H1 (cell line): ENCODE results near the gene MCC. TPM values are rescaled to one million over a fixed set of nuclear protein-coding genes. Genes with fewer than 3 reads are reported as not detected.

Experiments used
- polyA plus RNA-seq, 7 experiments: library from polyadenylated mRNA; depleted of rRNA in 3 of 7; stranded (reverse) in 5 of 7; unstranded in 2 of 7; fragments of >200 nt in 5 of 7; fragments of 200-250 nt in 2 of 7; gene quantifications; 1 replicate in 5 of 7; 2 replicates in 1 of 7; 4 replicates in 1 of 7; pipeline versions ENCODE4 v1.2.1 to v1.2.3, GENCODE V29; 2011 to 2013; ENCODE audit warnings: missing spikeins in 2 of 7, mixed read lengths in 2 of 7
- total RNA-seq: library from RNA; stranded (reverse); fragmentation: NEBNext Ultra II Directional; extraction: Animal tissue kit (Norgen Biotek cat#: 25700); gene quantifications from 2 replicates; pipeline ENCODE4 v1.2.1, GENCODE V29; 2021
- TF ChIP-seq, protein P1 (sequence below): fragments of 300-600 bp; sonication (generic); IDR thresholded peaks from 2 replicates; pipeline ENCODE4 v1.7.1; 2012; ENCODE audit warnings: low read length, moderate library complexity, mild to moderate bottlenecking, inconsistent platforms; ENCODE audit not compliant: insufficient replicate concordance

The MCC gene
- total and polyA plus RNA-seq, 2 of the 8 experiments (the other 6 are each of a cell fraction or from before 2014, with no cell fraction given): 2.6 to 18.3 TPM

DNA sequence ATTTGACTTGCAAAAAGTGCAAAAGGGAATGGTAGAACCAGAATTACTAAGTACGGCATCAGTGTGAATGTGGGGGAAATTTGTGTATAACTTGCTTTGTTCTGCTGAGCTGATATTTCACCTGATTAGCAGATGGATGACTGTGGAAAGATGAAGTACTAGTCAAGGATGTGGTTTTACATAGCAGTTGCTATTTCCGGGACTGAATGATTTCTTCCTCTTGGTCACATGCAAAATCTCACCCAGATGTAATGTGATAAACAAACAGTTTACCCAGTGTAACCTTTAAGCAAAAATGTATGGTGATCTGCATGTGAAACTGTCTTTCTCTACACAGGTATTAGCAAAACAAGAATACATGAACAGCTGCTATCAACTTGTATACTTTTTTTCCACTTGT is 465.6 kb downstream of the MCC start (continued):
- TF ChIP-seq, protein P1, sequence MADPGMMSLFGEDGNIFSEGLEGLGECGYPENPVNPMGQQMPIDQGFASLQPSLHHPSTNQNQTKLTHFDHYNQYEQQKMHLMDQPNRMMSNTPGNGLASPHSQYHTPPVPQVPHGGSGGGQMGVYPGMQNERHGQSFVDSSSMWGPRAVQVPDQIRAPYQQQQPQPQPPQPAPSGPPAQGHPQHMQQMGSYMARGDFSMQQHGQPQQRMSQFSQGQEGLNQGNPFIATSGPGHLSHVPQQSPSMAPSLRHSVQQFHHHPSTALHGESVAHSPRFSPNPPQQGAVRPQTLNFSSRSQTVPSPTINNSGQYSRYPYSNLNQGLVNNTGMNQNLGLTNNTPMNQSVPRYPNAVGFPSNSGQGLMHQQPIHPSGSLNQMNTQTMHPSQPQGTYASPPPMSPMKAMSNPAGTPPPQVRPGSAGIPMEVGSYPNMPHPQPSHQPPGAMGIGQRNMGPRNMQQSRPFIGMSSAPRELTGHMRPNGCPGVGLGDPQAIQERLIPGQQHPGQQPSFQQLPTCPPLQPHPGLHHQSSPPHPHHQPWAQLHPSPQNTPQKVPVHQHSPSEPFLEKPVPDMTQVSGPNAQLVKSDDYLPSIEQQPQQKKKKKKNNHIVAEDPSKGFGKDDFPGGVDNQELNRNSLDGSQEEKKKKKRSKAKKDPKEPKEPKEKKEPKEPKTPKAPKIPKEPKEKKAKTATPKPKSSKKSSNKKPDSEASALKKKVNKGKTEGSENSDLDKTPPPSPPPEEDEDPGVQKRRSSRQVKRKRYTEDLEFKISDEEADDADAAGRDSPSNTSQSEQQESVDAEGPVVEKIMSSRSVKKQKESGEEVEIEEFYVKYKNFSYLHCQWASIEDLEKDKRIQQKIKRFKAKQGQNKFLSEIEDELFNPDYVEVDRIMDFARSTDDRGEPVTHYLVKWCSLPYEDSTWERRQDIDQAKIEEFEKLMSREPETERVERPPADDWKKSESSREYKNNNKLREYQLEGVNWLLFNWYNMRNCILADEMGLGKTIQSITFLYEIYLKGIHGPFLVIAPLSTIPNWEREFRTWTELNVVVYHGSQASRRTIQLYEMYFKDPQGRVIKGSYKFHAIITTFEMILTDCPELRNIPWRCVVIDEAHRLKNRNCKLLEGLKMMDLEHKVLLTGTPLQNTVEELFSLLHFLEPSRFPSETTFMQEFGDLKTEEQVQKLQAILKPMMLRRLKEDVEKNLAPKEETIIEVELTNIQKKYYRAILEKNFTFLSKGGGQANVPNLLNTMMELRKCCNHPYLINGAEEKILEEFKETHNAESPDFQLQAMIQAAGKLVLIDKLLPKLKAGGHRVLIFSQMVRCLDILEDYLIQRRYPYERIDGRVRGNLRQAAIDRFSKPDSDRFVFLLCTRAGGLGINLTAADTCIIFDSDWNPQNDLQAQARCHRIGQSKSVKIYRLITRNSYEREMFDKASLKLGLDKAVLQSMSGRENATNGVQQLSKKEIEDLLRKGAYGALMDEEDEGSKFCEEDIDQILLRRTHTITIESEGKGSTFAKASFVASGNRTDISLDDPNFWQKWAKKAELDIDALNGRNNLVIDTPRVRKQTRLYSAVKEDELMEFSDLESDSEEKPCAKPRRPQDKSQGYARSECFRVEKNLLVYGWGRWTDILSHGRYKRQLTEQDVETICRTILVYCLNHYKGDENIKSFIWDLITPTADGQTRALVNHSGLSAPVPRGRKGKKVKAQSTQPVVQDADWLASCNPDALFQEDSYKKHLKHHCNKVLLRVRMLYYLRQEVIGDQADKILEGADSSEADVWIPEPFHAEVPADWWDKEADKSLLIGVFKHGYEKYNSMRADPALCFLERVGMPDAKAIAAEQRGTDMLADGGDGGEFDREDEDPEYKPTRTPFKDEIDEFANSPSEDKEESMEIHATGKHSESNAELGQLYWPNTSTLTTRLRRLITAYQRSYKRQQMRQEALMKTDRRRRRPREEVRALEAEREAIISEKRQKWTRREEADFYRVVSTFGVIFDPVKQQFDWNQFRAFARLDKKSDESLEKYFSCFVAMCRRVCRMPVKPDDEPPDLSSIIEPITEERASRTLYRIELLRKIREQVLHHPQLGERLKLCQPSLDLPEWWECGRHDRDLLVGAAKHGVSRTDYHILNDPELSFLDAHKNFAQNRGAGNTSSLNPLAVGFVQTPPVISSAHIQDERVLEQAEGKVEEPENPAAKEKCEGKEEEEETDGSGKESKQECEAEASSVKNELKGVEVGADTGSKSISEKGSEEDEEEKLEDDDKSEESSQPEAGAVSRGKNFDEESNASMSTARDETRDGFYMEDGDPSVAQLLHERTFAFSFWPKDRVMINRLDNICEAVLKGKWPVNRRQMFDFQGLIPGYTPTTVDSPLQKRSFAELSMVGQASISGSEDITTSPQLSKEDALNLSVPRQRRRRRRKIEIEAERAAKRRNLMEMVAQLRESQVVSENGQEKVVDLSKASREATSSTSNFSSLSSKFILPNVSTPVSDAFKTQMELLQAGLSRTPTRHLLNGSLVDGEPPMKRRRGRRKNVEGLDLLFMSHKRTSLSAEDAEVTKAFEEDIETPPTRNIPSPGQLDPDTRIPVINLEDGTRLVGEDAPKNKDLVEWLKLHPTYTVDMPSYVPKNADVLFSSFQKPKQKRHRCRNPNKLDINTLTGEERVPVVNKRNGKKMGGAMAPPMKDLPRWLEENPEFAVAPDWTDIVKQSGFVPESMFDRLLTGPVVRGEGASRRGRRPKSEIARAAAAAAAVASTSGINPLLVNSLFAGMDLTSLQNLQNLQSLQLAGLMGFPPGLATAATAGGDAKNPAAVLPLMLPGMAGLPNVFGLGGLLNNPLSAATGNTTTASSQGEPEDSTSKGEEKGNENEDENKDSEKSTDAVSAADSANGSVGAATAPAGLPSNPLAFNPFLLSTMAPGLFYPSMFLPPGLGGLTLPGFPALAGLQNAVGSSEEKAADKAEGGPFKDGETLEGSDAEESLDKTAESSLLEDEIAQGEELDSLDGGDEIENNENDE: no peak
